ENCODE measurements around the gene GPC2. TPM values are rescaled to one million over a fixed set of nuclear protein-coding genes. Genes with fewer than 3 reads are reported as not detected.
"Not testable (repeated sequence)": the region's sequence is repeated elsewhere in the genome, so short reads cannot be mapped to it uniquely, and the experiment has no call there.

GPC2 gene, protein sequence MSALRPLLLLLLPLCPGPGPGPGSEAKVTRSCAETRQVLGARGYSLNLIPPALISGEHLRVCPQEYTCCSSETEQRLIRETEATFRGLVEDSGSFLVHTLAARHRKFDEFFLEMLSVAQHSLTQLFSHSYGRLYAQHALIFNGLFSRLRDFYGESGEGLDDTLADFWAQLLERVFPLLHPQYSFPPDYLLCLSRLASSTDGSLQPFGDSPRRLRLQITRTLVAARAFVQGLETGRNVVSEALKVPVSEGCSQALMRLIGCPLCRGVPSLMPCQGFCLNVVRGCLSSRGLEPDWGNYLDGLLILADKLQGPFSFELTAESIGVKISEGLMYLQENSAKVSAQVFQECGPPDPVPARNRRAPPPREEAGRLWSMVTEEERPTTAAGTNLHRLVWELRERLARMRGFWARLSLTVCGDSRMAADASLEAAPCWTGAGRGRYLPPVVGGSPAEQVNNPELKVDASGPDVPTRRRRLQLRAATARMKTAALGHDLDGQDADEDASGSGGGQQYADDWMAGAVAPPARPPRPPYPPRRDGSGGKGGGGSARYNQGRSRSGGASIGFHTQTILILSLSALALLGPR
- polyA plus RNA-seq (2011; rRNA removed) = 1.1 and 1.8 TPM in 2 replicates
- polyA plus RNA-seq (2012; cell fraction: cytosol; rRNA removed) = 1.2 and 1.8 TPM in 2 replicates
- polyA plus RNA-seq (2012; cell fraction: nucleus; rRNA removed) = 11.5 and 11.6 TPM in 2 replicates
- polyA plus RNA-seq (2017; fragmentation: RNase III; extraction: RNeasy Plus Mini Kit Qiagen cat#74134 plus additional on column Dnase treatment) = 1.9 to 3.0 TPM (median 2.9 TPM) in 3 replicates
- polyA minus RNA-seq (2011; rRNA and poly(A)+ RNA removed) = 1.1 and 2.1 TPM in 2 replicates

DNA sequence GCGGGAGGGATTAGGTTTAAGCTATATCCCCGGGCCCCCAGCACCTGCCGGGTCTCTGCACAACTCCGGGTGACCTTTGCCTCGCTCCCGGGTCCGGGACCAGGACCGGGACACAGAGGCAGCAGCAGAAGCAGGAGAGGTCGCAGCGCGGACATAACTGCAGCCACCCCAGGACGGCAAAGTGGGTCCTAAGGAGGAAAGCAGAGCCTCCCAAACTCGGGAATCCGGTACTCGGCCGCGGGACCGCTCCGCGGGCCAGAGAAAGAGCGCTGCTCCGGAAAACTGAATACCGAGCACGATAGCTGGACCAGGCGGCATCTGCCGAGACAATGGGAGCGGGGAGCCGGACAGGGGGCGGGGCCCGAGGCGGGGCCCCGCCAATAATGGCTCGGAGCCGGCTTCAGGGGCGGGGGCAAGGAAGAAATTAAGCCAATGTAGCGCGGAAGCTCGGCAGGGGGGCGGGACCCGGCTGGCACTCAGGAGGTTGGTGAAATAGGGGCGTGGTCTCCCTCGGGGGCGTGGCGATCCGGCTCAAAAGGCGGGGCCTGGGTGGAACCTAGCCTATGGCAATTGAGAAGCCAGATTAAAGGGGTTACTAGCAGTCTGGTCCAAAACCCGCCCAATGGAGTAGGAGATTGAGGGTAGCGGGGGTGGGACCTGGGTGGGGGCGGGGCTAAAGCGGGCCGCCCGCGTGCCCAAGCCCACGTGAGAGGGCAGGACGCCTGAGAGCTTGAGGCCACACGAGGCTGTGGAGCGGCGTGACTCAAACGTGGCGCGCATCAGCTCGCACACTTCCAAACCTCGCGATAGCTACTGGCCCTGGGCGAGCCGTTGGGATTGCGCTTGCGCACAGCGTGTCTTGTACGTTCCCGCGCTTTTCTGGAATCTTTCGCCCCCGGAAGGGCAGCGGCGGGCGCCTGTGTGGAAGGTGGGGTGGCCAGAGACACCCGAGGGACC, at the start of gene GPC2, which contains the start of gene STAG3:
TSS of gene GPC2 (minus strand) at position 337 of the 957 bp plus-strand sequence. CDS start at position 155, 182 bp downstream.
TSS of gene STAG3 (plus strand) at position 874 of the 957 bp plus-strand sequence. CDS start 2,639 bp downstream, outside the sequence.
- Histone ChIP-seq H3K9me3 (no peaks in the 10 kb centered on the region; the same call in 2 of the 3 replicates), H3K27ac (peak within 1 kb of the TSS; percentile 68 to 83), H3K4me3 (peak within 1 kb of the TSS; percentile 64), H3K4me2 (peak within 1 kb of the TSS; percentile 92), H3K4me1 (peaks cover 9% of the 10 kb centered on the region; the same call in 2 of the 3 replicates)
- DNase-seq (ENCODE audit: low read depth in 1 of 2, low spot score in 1 of 2) = peak; percentile 87 to 96
- POLR2A ChIA-PET = interaction anchor here (0.6 to 1.6 kb wide), 5 partner anchors 14 to 769 kb away, joined by 3 to 12 read pairs (median 6); partner anchors contain the start of genes BUD31, LAMTOR4, MEPCE and PDAP1
- WGBS (ENCODE audit: missing lambda C conversion rate) = 30% methylated on average over 49 of the region's 78 CpGs
- ATAC-seq = peak; percentile 89 to 95
- FAIRE-seq = no peak
- TF ChIP-seq EHF (CRISPR knock-in tag; IDR thresholded peaks at IDR 0.05) (no peak), PHF8 (IDR thresholded peaks at IDR 0.05; ENCODE audit: borderline replicate concordance, low read depth) (peak; percentile 32; the same call in 1 of the 2 replicates), HOXB13 (CRISPR knock-in tag; IDR thresholded peaks at IDR 0.05; ENCODE audit: low read depth) (0 out of 2 replicates have a peak, but pooled peaks have one; percentile 55), USF2 (IDR thresholded peaks at IDR 0.05) (peak; percentile 75), ZFP36 (IDR thresholded peaks at IDR 0.05; ENCODE audit: borderline replicate concordance, partially characterized antibody) (no peak), RARB (CRISPR knock-in tag; IDR thresholded peaks at IDR 0.05) (no peak), KDM5A (IDR thresholded peaks at IDR 0.05) (no peak), NPAS2 (CRISPR knock-in tag; IDR thresholded peaks at IDR 0.05; ENCODE audit: borderline replicate concordance) (peak; percentile 45; the same call in 1 of the 2 replicates), RFX5 (IDR thresholded peaks at IDR 0.05) (no peak), POLR2A (IDR thresholded peaks at IDR 0.05; ENCODE audit: low read length) (peak; percentile 19; the same call in 1 of the 2 replicates), CTCF (IDR thresholded peaks at IDR 0.05) (no peak), NR3C1 (IDR thresholded peaks at IDR 0.05) (no peak), E2F6 (IDR thresholded peaks at IDR 0.05; ENCODE audit: borderline replicate concordance, low read depth) (peak; percentile 98), BCL3 (IDR thresholded peaks at IDR 0.05) (no peak), TFCP2L1 (CRISPR knock-in tag; IDR thresholded peaks at IDR 0.05) (no peak), HOXB5 (CRISPR knock-in tag; IDR thresholded peaks at IDR 0.05) (0 out of 2 replicates have a peak, but pooled peaks have one; percentile 72), ZNF302 (CRISPR knock-in tag; IDR thresholded peaks at IDR 0.05) (no peak), JUN (IDR thresholded peaks at IDR 0.05) (0 out of 5 replicates have a peak, but pooled peaks of 1 of the 2 experiments have one; percentile 22), CEBPB (IDR thresholded peaks at IDR 0.05) (no peak), RNF2 (IDR thresholded peaks at IDR 0.05; ENCODE audit: borderline replicate concordance, low read depth) (peak; percentile 64; the same call in 1 of the 2 replicates), TP53 (CRISPR knock-in tag; IDR thresholded peaks at IDR 0.05) (no peak), CHD4 (IDR thresholded peaks at IDR 0.05; ENCODE audit: borderline replicate concordance) (no peak)
- TF ChIP-seq, protein P1, sequence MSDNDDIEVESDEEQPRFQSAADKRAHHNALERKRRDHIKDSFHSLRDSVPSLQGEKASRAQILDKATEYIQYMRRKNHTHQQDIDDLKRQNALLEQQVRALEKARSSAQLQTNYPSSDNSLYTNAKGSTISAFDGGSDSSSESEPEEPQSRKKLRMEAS (IDR thresholded peaks at IDR 0.05) = peak; percentile 98
- CTCF ChIA-PET = interaction anchor here (0.9 to 5.7 kb wide), 4 partner anchors 10 to 44 kb away, joined by 3 to 25 read pairs (median 4); no protein-coding TSS in a partner anchor

DNA sequence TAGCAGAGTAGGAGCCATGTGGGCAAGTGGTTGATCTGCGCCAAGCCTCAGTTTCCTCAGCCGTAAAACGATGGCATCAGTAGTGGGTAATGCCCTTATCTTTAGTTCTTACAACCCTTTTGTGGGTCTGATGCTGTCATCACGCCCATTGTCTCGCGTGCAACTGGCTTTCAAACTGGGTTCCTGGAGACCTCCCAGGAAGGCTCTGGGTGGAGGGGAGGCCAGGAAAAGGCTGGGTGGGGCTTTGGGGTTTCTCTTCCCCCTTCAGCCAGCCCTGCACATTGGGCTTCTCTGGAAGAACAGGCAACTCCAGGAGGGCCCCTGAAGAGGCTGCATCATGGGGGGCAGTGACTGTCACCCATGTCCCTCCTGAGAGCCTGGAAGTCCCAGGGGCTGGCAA, 47.7 kb upstream of the GPC2 start:
- H3K9me3 ChIP-seq; H3K4me3 ChIP-seq; H3K4me1 ChIP-seq; FAIRE-seq; ATAC-seq; DNase-seq (ENCODE audit: low read depth in 1 of 2, low spot score in 1 of 2); H3K27ac ChIP-seq; POLR2A ChIA-PET; H3K4me2 ChIP-seq: not testable (repeated sequence)
- 91% methylated on average over 6 of the region's 6 CpGs for WGBS (ENCODE audit: missing lambda C conversion rate)
- CTCF ChIA-PET = interaction anchor here (0.6 kb wide), 1 partner anchor 12 kb away, joined by 3 read pairs; no protein-coding TSS in a partner anchor

DNA sequence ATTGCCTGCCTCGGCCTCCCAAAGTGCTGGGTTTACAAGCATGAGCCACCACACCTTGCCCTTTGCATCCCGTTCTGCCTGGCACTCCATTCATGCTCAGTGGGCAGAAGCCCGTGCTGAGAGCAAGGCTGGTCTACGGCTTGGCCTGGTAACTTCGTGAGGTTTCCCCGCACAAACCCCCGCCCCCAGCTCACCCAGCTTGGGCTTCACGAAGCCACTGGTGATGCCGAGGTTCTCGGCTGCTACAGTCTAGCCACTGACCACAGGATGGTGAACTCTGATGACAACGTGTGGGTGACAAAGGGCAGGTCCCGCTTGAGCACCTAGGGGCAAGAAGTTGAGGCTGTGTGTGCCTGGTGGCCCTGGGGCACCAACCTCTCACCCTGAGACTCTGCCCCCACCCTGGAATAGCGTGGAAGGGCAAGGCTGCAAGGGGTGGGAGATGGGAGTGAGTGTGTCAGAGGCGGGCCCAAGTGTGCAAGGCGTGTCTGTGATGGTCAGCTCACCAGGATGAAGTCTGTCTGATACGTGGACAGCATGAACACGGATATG, 46.3 kb upstream of the GPC2 start:
- H3K9me3 ChIP-seq; H3K4me1 ChIP-seq; ATAC-seq; POLR2A ChIA-PET; DNase-seq (ENCODE audit: low read depth in 1 of 2, low spot score in 1 of 2); H3K4me3 ChIP-seq; FAIRE-seq; H3K27ac ChIP-seq; H3K4me2 ChIP-seq: not testable (repeated sequence)
- WGBS (ENCODE audit: missing lambda C conversion rate) = 94% methylated on average over 11 of the region's 17 CpGs
- CTCF ChIA-PET = interaction anchor here (1.4 kb wide), 1 partner anchor 91 kb away, joined by 3 read pairs; no protein-coding TSS in a partner anchor
